HepG2 (cell line): ENCODE measurements around the gene NEK7. TPM values are rescaled to one million over a fixed set of nuclear protein-coding genes. Genes with fewer than 3 reads are reported as not detected.

Experiments used
- ATAC-seq: fragments of 200-7000 bp; cut with Tn5 transposase; 3 replicates; pipeline ENCODE4 v1.9.1; 2020; ENCODE audit warnings: mild to moderate bottlenecking, moderate library complexity
- BruUV-seq: library from RNA; stranded (reverse); fragments of 400-500 nt; replicated peaks from 2 replicates; lab custom pipeline; 2021; lab: Mats Ljungman, UMichigan
- CTCF ChIA-PET: fragments of 300-600 bp; formaldehyde crosslinking; extraction: SDS; loops from one replicate; lab custom pipeline; 2021; ENCODE audit warnings: low total read pairs, inconsistent platforms, low intra/inter-chr PET ratio; lab: Yijun Ruan, JAX
- POLR2A ChIA-PET: fragments of 350-600 bp; sonication (Branson Sonifier 250); formaldehyde crosslinking; loops from one replicate; lab custom pipeline; 2020; ENCODE audit warnings: antibody characterized with exemption, inconsistent platforms; lab: Yijun Ruan, JAX
- DNase-seq: peaks from one replicate; pipeline ENCODE4 v3.0.0-alpha.2; 2015; ENCODE audit warnings: low spot score
- FAIRE-seq: peaks from 3 replicates; lab custom pipeline; 2011; peaks lifted over from hg19 to GRCh38; lab: Jason Lieb, UNC
- H2AFZ ChIP-seq: one replicate; pipeline ENCODE4 v1.6.1; 2011; ENCODE audit warnings: low read length, inconsistent platforms
- H3K27ac ChIP-seq: fragments of 300-600 bp; 3 replicates; pipeline ENCODE4 v1.8.0; 2011; ENCODE audit warnings: mixed run types, mild to moderate bottlenecking, mixed read lengths, low read length, inconsistent platforms; ENCODE audit not compliant: insufficient read depth; ENCODE audit errors: extremely low read length
- H3K27me3 ChIP-seq, 2 experiments: fragments of 200-600 bp in 1 of 2; 2 replicates in 1 of 2; 3 replicates in 1 of 2; pipeline versions ENCODE4 v1.6.0 to v1.8.0; 2011; ENCODE audit warnings: low read length in 2 of 2, mild to moderate bottlenecking in 2 of 2, moderate library complexity in 2 of 2, inconsistent platforms in 1 of 2; ENCODE audit not compliant: insufficient read depth in 2 of 2, control insufficient read depth in 1 of 2
- H3K36me3 ChIP-seq, 2 experiments: fragments of 200-600 bp in 1 of 2; replicated peaks in 1 of 2; 2 replicates in 1 of 2; 3 replicates in 1 of 2; pipeline versions ENCODE4 v1.5.1 to v1.8.0; 2011; ENCODE audit warnings: low read length in 2 of 2, inconsistent platforms in 1 of 2; ENCODE audit not compliant: insufficient read depth in 2 of 2, control insufficient read depth in 1 of 2
- H3K4me1 ChIP-seq: 2 replicates; pipeline ENCODE4 v1.5.1; 2012; ENCODE audit warnings: low read length, inconsistent platforms; ENCODE audit not compliant: insufficient read depth
- H3K4me2 ChIP-seq: 2 replicates; pipeline ENCODE4 v1.6.0; 2011; ENCODE audit warnings: low read depth, low read length, inconsistent platforms
- H3K4me3 ChIP-seq, 3 experiments: fragments of 200-600 bp in 1 of 3; sonication (generic), shearing (Covaris generic) in 1 of 3; replicated peaks in 1 of 3; 2 replicates each; pipeline ENCODE4 v1.5.1; 2011 to 2016; ENCODE audit warnings: low read length in 3 of 3, inconsistent platforms in 2 of 3, low read depth in 2 of 3, mild to moderate bottlenecking in 2 of 3, control low read depth in 1 of 3, mixed read lengths in 1 of 3; ENCODE audit not compliant: insufficient read depth in 1 of 3
- H3K79me2 ChIP-seq: one replicate; pipeline ENCODE4 v1.6.1; 2011; ENCODE audit warnings: low read length, inconsistent platforms; ENCODE audit not compliant: insufficient read depth
- H3K9ac ChIP-seq: 2 replicates; pipeline ENCODE4 v1.6.0; 2011; ENCODE audit warnings: mild to moderate bottlenecking, low read depth, low read length, inconsistent platforms; ENCODE audit not compliant: insufficient read depth
- H3K9me3 ChIP-seq: 2 replicates; pipeline ENCODE4 v1.5.1; 2012; ENCODE audit warnings: mild to moderate bottlenecking, low read length
- H4K20me1 ChIP-seq: 2 replicates; pipeline ENCODE4 v1.6.0; 2011; ENCODE audit warnings: inconsistent platforms, mild to moderate bottlenecking, low read length, moderate library complexity; ENCODE audit not compliant: insufficient read depth
- ATAD3A ChIP-seq: sonication (generic); formaldehyde crosslinking; IDR thresholded peaks from 2 replicates; pipeline ENCODE4 v1.4.0; 2020; ENCODE audit warnings: missing genetic modification reagents
- CHD4 ChIP-seq: fragments of 200-600 bp; sonication (generic); IDR thresholded peaks from 2 replicates; pipeline ENCODE4 v1.7.0; 2017; ENCODE audit warnings: mild to moderate bottlenecking, low read length, borderline replicate concordance
- EED ChIP-seq: sonication (generic); formaldehyde crosslinking; IDR thresholded peaks from 2 replicates; pipeline ENCODE4 v1.5.0; 2020; ENCODE audit warnings: mild to moderate bottlenecking, missing genetic modification reagents
- FOXM1 ChIP-seq: sonication (generic); formaldehyde crosslinking; IDR thresholded peaks from 2 replicates; pipeline ENCODE4 v1.5.0; 2020; ENCODE audit warnings: missing genetic modification reagents
- NFIB ChIP-seq: sonication (generic); formaldehyde crosslinking; IDR thresholded peaks from 2 replicates; pipeline ENCODE4 v1.9.0; 2021; ENCODE audit warnings: missing genetic modification reagents, mild to moderate bottlenecking, borderline replicate concordance
- NFIC ChIP-seq: IDR thresholded peaks from 2 replicates; pipeline ENCODE4 v1.6.1; 2012; ENCODE audit warnings: mild to moderate bottlenecking, low read length, inconsistent platforms
- NR2F6 ChIP-seq, 2 experiments: IDR thresholded peaks; 2 replicates each; pipeline ENCODE4 v1.6.1; 2016; ENCODE audit warnings: antibody characterized with exemption in 1 of 2, mild to moderate bottlenecking in 1 of 2
- SNRNP70 ChIP-seq: fragments of 200-400 bp; formaldehyde crosslinking; IDR thresholded peaks from 2 replicates; pipeline ENCODE4 v1.6.1; 2017; ENCODE audit warnings: mild to moderate bottlenecking, low read depth, low read length, moderate library complexity
- TCF7 ChIP-seq: sonication (generic); IDR thresholded peaks from 2 replicates; pipeline ENCODE4 v1.6.1; 2016; ENCODE audit warnings: antibody characterized with exemption, low read depth
- TRIM24 ChIP-seq: sonication (generic); formaldehyde crosslinking; IDR thresholded peaks from 2 replicates; pipeline ENCODE4 v1.8.0; 2022; ENCODE audit warnings: mild to moderate bottlenecking, missing genetic modification reagents
- ZHX2 ChIP-seq, 2 experiments: sonication (generic) in 1 of 2; formaldehyde crosslinking in 1 of 2; IDR thresholded peaks; 2 replicates each; pipeline versions ENCODE4 v1.6.1 to v1.9.0; 2014 to 2022; ENCODE audit warnings: antibody characterized with exemption in 1 of 2, borderline replicate concordance in 1 of 2, inconsistent platforms in 1 of 2, low read depth in 1 of 2, missing genetic modification reagents in 1 of 2
- ZKSCAN1 ChIP-seq: fragments of 150-350 bp; IDR thresholded peaks from 2 replicates; pipeline ENCODE4 v1.6.1; 2014; ENCODE audit warnings: low read length
- ZMYM2 ChIP-seq: sonication (generic); formaldehyde crosslinking; IDR thresholded peaks from 2 replicates; pipeline ENCODE4 v1.8.0; 2022; ENCODE audit warnings: mild to moderate bottlenecking, missing genetic modification reagents
- ZNF496 ChIP-seq: sonication (generic); formaldehyde crosslinking; IDR thresholded peaks from 2 replicates; pipeline ENCODE4 v1.8.1; 2023; ENCODE audit warnings: mild to moderate bottlenecking, moderate library complexity, missing genetic modification reagents; ENCODE audit not compliant: insufficient replicate concordance
- ZNF576 ChIP-seq: sonication (generic); formaldehyde crosslinking; IDR thresholded peaks from 2 replicates; pipeline ENCODE4 v1.4.0; 2020; ENCODE audit warnings: mild to moderate bottlenecking, missing genetic modification reagents
- ZSCAN5A ChIP-seq: sonication (generic); formaldehyde crosslinking; IDR thresholded peaks from 2 replicates; pipeline ENCODE4 v1.8.0; 2022; ENCODE audit warnings: mild to moderate bottlenecking, missing genetic modification reagents, borderline replicate concordance
- WGBS: methylation state at CpG from one replicate; pipeline ENCODE4 v1.1.6; 2017; ENCODE audit warnings: low lambda C conversion rate; 5-methylcytosine and 5-hydroxymethylcytosine counted together
- in situ Hi-C: cut with HindIII; loops from 2 replicates; pipeline ENCODE4 v1.10.0; 2017; ENCODE audit warnings: low pct_unique_long_range_greater_than_20kb; ENCODE audit not compliant: extremely low pct_ligation_motif_present
- intact Hi-C: fragments of 100-400 bp; cut with micrococcal nuclease; formaldehyde crosslinking; loops from one replicate; pipeline ENCODE4 v1.10.0; 2022; ENCODE audit not compliant: unreplicated experiment
- polyA plus RNA-seq, 8 experiments: library from polyadenylated mRNA; depleted of rRNA in 3 of 8; stranded (reverse) in 7 of 8; unstranded in 1 of 8; fragments of >200 nt; fragmentation: Illumina TruSeq in 4 of 8; extraction: Trizol in 4 of 8; gene quantifications; 2 replicates each; pipeline versions ENCODE4 v1.2.1 to v1.2.3, GENCODE V29; 2011 to 2016; ENCODE audit warnings: low read depth in 4 of 8, missing spikeins in 1 of 8, mixed read lengths in 1 of 8; ENCODE audit not compliant: insufficient read depth in 1 of 8
- total RNA-seq, 5 experiments: library from RNA; depleted of rRNA; stranded (reverse); fragments of >200 nt; fragmentation: Illumina TruSeq; extraction: Trizol; gene quantifications; 2 replicates each; pipeline ENCODE4 v1.2.3, GENCODE V29; 2016; ENCODE audit warnings: low read depth in 1 of 5

NEK7 gene
- total and polyA plus RNA-seq, 2 of the 13 experiments (the other 11 are each of a cell fraction or from before 2014, with no cell fraction given), result 18.1 to 19.2 TPM

- CTCF ChIA-PET, result no interaction called here
These were observed 81.3 kb downstream of the NEK7 start for GRCh38 chr1:198238121-198238520.

More at GRCh38 chr1:198238121-198238520, 81.3 kb downstream of the NEK7 start:
- Histone ChIP-seq H4K20me1 (no peaks in the 10 kb centered on the region), H3K27ac (no peak overlapping the region), H3K79me2 (no peaks in the 10 kb centered on the region), H3K27me3 (no peaks in the 10 kb centered on the region), H2AFZ (no peak overlapping the region), H3K9me3 (0 out of 2 replicates have a peak, but pooled peaks cover 3% of the 10 kb centered on the region), H3K9ac (no peak overlapping the region), H3K4me1 (no peaks in the 10 kb centered on the region), H3K36me3 (peaks cover 1 to 4% of the 10 kb centered on the region in 2 experiments; a peak in 1 of 5 replicates), H3K4me2 (no peak overlapping the region), H3K4me3 (no peak overlapping the region)
- no peak for FAIRE-seq
- TF ChIP-seq ZNF576 (CRISPR knock-in tag), result no peak
- TF ChIP-seq SNRNP70, result no peak
- no peak for TF ChIP-seq ZMYM2
- TF ChIP-seq NFIB, result no peak
- TF ChIP-seq ZHX2 (IDR thresholded peaks at IDR 0.05; ENCODE audit: low read depth), result no peak
- no peak for TF ChIP-seq ZHX2 (CRISPR knock-in tag; IDR thresholded peaks at IDR 0.05; ENCODE audit: borderline replicate concordance)
- no peak for TF ChIP-seq ZNF496
- TF ChIP-seq FOXM1 (CRISPR knock-in tag), result no peak
- no peak for TF ChIP-seq CHD4
- no peak for TF ChIP-seq TCF7
- TF ChIP-seq EED (CRISPR knock-in tag), result no peak
- no peak for TF ChIP-seq ZSCAN5A (CRISPR knock-in tag)
- no peak for TF ChIP-seq ZKSCAN1
- no peak for TF ChIP-seq TRIM24 (CRISPR knock-in tag)
- no peak for TF ChIP-seq ATAD3A (CRISPR knock-in tag)
- no peak for TF ChIP-seq NFIC
- TF ChIP-seq NR2F6 (IDR thresholded peaks at IDR 0.05), result no peak
- no peak for TF ChIP-seq NR2F6 (CRISPR knock-in tag; IDR thresholded peaks at IDR 0.05)
- intact Hi-C loops, result no loop called here
- no peak for ATAC-seq
- BruUV-seq, result no TSS peak
- POLR2A ChIA-PET, result no interaction called here
- DNase-seq, result no peak
- in situ Hi-C loops, result no loop called here
- WGBS, result 96% methylated on average over 2 of the region's 2 CpGs
